NCI-H146 treated with DMSO at 0.1 percent for 48 hours (cell line): ENCODE measurements around the gene SORCS1.

Source experiments
- DNase-seq: peaks from one replicate; lab custom pipeline; 2025; ENCODE audit not compliant: unreplicated experiment; lab: John Stamatoyannopoulos, UW

SORCS1 gene

DNA sequence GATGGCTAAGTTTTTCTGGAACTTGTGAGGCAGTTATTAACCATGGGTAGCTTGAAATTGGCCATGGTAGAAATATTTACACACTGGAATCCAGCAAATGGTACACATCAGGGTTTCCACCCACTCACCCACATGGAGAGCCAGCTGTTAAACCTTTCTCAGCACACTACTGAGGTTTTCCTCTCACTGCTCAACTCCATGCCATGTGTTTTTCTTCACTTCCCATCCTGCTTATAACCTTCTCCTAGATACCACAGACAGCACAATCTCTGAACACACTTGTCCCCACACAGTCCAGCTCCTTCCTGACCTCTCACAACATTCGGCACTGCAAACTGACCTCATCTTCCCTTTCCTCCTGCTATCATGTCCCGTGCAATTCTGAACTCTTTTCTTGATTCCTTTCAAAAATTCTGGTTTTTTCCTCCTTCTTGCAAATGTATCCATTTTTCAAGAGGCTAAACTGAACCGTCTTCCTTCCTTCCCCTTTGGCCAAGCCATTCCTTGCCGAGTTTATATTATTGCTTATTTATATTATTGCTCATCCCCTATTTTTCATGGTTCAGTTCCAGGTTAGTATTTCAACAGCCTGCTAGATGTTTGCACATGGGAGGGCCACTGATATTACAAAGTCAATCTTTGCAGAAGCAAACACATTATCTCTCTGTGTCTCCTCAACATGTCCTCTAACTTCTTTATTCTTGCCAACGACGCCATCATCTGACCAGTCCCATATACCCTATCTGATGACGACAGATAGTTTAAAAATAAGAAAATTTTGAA is 606.4 kb downstream of the SORCS1 start:
- no peak for DNase-seq

DNA sequence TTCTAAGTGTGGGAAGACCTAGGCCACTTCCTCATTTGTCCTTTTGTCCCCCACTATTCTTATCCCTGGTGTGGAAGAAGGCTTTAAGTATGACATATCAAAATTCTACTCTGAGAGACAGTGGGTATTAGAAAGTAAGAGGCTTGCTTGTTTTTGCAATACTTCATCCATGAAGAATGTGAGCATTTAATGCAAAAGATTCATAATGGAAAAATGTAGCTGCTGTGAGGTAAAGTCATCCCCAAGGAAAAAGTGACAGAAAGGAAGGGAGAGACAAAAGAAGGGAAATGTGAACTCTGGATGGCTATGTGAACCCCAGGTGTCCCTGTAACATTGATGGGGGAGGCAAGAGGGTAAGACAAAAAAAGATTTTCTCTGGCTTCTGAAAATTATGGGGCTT is 607.5 kb downstream of the SORCS1 start:
- no peak for DNase-seq

DNA sequence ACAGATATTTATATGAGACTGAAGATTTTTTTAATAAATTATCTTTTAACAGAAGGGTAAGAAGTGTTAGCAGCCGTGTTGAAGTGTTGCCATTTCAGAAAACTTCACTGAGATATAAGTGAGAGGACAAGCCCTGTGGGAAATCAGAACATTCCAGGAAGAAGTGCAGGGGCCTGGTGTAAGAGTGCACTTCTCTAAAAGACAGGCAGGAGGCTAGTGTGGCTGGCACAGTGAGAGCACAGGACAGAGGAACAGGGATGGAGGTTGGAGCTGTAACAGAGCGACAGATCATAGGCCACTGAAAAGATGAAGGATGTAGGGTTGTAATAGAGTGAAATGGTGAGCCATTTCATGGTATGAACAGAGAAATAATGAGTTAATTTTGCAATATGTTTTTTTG is 608.9 kb downstream of the SORCS1 start:
- no peak for DNase-seq

DNA sequence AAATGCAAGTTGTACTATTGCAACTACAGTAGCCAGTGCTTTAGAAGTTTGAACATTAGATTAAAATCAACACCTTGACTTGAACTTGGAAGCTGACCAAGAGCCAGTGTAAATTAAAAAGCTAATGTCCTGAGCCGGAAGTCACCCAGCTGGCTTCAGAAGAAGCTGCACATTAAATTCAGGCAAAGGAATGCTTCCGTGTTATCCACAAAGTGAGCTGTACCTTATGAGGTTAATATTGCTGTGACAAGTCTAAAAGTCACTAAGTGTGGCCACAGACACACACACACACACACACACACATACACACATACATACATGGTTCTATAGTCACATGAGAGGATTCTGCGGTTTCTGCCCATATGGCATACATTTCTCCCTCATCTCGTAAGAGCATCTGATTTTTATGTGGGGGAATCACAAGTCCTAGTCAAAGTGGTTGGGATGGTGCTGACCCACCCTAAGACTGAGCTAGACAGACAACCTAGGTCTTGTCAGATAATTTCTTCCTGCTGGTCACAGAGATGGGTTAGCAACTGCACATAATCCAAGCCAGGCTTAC is 612.9 kb downstream of the SORCS1 start:
- DNase-seq, result no peak

DNA sequence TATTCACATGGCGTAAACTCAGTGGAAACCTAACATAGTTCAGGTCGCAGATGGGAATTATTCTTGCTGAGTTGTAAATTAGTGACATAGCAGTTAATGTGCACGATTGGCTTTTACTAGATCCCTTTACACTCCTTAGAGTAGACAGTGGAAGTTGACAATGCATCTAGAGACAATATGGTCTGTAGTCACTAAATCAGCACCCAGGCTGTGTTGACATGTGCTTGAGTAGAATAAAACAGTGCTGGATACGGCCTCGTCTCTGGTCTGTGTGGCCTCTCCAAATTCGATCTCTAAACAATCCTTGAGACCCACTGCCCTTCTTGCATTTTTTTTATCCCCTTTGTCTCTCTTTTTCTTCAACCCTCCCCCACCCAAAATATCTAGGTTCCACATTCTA is 615.7 kb downstream of the SORCS1 start:
- DNase-seq, result no peak

DNA sequence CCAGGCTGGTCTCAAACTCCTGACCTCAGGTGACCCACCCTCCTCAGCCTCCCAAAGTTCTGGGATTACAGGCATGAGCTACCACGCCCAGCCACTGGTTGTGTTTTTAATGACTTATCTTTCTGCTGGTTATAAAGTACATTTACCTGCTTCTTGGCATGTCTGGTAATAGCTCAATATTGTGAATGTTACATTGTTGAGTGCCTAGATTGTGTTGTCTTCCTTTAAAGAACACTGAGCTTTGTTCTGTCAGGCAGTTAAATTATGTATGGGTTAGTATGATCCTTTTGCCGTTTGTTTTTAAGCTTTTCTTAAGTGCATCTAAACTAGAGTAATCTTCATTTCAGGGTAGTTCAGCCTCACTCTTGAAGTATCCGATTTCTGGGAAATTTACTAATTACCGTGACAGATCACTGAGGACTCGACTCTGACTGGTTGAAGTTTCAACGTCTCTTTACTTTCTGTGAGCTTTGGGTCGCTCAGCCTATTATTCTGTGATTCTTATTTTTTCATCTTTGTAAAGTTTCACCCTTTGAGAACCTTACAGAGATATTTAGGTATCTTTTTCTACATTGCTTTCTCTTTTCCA is 617.4 kb downstream of the SORCS1 start:
- no peak for DNase-seq

DNA sequence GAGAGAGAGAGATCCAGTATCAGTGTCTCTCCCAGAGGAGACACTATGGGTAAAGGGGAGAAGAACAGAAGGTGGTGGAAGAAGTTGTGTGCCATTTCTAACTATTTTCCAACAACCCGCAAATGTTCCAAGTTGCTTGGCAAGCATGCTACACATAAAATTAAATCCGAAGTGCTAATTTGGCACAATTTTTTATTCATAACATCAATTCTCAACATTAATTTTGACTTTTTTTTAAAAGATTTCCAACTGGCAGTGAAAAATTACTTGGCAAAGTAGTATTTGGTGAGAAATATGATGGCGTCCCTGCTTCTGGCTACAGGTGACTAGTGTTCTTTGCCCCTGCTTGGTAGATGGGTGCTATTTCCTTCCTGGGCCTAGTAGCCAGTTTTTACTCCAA is 622.0 kb downstream of the SORCS1 start:
- DNase-seq, result no peak

DNA sequence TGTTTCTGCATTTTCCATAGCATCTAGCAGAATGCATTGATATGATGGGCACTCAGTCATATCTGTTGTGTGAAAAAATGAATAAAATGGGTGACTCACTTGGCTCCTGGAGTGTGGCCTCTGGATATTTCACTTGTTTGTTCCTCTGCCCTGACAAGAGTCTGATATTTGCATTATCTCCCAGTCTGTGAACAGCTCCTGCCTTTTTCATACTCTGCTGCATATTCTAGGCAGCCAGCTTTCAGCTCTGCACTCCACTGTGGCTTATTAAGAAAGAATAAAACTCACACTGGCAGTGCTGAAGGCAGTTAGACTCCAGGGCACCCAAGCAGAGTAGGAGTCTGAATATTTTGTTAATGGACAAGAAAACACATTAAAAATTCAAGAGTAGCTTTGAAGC is 623.9 kb downstream of the SORCS1 start:
- DNase-seq, result no peak

DNA sequence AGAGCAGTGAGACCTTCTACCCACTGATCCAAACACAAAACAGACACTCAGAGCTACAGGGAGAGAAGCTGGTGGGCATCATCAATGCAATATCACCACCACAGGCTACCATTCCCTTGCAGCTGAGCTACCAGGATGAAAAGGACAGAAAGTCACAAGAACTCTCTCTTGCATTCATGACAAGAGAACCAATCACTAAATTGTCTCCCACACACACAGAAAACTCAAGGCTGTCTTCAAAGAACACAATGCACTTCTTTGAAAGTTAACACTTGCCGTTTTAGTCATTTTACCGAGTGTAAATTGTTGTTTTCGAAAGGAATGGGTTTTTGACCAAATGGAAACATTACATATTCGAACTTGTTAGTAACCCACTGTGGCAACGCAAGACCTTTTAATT is 626.6 kb downstream of the SORCS1 start:
- DNase-seq, result no peak

DNA sequence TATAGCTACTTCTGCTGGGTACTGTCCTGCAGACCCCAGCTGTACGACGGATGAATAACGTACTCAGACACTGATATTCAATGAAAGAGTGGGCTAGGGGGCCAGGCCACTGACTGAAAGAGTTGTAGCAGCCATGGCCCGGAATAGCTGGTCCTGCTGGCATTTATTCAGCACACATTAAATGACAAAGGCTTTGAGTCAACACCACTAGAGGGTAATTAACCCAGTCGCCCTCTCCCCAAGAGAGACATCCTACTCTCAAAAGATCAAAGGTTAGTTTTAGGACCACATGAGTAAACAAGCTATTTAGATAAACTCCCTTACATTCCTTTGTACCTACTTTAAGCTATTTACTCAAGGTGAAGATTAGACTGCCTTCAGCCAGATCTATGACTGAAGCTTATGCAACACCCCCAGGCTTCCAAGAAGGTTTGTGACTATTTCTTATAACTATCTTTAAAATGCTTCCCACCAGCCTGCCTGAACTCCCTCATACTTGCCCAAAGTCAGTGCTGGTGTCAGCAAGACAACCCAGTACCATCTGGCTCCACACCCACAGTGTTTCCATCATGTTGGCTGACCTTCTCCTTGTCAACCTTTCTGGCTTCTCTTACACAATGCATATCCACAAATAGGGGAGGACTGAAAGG is 629.1 kb downstream of the SORCS1 start:
- no peak for DNase-seq

DNA sequence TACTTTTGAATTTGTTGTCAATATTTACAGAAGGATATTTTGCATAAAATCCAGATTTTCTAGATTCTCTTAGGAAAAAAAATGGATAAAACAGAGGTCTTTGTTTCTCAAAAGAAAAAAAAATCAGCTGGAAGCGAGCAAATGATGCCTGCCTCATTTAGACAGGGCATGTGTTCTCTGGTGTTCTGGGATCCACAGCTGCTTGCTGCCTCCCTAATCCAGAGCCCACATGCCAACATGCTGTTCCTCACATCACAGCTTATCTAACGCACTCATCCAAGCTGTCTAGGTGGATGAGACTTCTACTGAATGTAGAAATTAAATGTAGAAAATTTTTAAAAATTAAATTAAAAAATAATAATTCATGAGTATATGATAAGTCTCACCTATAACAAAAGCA is 630.1 kb downstream of the SORCS1 start:
- DNase-seq, result no peak

DNA sequence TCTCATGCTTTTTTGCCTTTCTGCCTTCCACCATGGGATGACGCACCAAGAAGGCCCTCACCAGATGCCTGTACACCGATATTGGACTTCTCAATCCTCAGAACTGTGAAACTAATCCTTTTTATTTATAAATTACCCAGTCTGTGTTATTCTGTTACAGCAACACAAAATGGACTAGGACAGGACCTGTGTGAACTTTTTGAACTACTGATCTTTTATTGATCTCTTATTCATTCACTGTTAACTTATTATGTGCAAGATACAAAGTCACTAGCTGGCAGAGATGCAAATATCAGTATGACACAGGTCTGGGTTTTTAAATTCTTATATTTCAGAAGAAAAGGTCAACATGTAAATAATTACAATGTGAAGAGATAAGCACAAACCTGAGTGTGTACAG is 635.8 kb downstream of the SORCS1 start:
- DNase-seq, result no peak

DNA sequence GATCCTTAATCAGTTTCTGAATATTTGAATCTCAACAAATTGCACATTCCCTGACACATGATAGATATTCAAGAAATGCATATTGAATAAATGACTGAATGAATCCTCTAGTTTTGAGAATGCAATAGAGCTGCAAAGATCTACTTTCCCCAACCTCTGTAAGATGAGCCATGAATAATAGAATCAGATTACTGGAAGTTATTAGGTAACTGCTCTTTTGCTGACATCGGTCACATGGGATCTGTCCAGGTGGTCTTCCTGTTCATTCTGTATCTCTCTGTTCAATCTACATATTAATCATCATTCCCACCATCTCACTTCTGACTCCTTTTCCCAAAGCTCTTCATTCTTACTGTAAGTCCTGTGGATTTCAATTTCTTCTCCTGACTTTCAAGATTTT is 638.7 kb downstream of the SORCS1 start:
- DNase-seq, result no peak
